Renal pelvis (tissue), 4 donors: Measurements from ENCODE around the gene KSR1. TPM values are rescaled to one million over a fixed set of nuclear protein-coding genes. Genes with fewer than 3 reads are reported as not detected.
"Not testable (repeated sequence)": the region's sequence is repeated elsewhere in the genome, so short reads cannot be mapped to it uniquely, and the experiment has no call there.

Experiments
- DNase-seq: peaks from one replicate; pipeline ENCODE4 v3.0.0-alpha.2; 2013
- polyA plus RNA-seq, 3 donors: library from polyadenylated mRNA; unstranded; fragments of 120-200 nt; gene quantifications; one replicate each; pipeline ENCODE4 v1.2.1, GENCODE V29; 2013; ENCODE audit not compliant: insufficient read length in 3 of 3

Gene KSR1
- polyA plus RNA-seq, 3 donors, result 44.8 to 79.0 (median 77.5) TPM

DNA sequence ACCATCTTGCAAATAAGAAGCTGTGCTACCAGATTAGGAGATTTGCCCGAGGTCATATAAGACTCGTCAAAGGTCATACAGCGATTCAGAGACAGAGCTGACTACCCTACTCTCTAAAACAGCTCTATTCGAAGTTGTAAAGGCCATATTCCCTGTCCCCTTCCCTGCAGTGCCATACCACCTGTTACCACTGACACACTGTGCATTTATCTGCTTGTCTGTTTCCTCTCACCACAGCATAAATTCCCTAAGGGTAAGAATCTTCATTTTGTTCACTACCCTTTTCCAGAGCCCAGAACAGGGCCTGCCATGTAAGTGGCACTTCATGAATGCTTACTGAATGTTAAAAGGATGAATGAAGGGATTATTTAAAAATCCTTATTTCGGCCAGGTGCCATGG lies 3.4 kb upstream of the KSR1 start:
- no peak for DNase-seq

DNA sequence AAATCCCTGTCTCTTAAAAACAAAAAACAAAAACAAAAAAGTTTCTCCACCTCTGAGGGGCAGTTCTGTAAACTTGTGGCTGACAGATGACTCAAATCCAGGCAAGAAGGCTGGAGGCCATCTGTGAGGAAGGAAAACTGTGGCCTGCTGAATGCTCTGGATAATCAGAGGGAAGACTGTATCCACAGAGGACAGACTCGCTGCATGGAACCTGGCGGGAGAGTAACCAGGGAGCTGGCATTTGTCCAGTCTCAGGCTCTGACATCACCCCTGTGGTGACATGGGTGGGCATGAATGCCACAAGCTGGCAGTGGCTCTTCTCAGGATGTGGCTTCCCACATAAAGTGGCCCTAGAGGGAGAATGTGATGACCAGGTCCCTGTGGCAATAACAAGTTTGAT lies 2.8 kb upstream of the KSR1 start:
- no peak for DNase-seq

DNA sequence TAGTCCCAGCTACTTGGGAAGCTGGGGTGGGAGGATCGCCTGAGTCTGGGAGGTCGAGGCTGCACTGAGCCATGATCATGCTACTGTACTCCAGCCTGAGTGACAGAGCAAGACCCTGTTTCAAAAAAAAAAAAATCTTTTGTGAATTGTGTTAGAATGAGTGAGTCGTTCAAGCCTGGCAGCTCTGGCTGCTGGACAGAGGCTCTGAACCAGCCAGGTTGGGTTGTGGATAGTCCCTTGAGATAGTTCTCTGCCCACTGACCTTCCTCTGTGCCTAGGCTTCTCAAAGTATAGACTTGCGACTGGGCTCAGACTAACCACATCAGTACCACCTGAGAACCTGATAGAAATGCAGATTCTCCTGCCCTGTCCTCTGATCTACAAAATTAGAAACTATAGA lies 2.2 kb upstream of the KSR1 start:
- no peak for DNase-seq

DNA sequence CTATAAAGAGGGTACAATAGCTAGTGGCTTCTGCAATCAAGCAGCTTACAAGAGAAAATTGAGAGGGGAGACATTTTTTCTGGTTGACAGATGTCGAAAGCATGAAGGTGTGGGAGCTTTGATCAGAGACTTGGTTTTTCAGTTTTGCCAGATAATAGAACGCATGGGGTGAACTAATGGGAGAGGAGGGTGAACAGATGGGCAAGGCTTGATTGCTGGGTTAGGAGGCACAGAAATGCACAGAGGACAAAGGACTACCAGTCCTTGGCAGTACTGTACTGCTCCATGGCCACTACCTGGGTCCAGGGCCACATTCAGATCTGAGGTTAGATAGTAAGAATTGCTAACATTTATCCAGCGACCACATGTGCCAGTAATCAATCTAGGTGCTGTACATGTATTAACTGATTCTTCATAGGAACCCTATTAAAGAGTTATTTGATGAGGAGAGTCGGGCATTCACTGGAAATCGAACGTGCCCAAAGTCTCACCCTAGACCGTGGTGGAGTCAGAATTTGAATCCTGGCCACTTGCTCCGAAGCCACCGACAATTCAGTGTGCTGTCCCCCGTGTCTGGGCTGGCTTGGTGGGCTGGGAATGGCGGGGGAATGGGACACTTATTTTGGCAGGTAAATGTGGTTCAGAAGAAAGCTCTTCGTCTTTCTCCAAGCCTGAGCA lies 873 bp upstream of the KSR1 start:
- DNase-seq, result no peak

DNA sequence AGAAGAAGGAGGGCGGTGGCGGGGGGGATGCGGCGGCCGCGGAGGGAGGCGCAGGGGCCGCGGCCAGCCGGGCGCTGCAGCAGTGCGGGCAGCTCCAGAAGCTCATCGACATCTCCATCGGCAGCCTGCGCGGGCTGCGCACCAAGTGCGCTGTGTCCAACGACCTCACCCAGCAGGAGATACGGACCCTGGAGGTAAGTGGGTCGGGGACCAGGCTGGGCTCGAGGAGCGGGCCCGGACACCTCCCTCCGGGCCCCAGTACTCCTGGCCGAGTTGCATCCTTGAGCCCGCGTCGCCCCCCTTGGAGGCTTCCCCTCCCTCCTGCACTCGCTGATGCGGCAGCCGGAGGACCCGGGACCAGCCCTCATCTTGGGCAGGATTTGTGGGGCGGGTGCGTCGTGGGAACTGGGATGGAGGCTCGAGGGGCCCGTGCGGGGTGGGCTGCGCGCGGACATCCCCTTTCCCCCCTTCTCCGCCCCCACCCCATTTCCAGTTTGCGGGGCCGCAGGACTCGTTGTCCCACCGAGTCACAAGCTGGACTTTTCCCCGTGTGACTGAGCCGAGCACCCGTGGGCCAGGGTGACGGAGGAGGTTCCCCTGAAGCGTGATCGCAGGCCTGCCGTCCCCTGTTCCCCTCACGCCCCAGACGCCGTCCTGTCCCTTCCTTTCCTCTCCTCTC lies 572 bp downstream of the KSR1 start:
- no peak for DNase-seq

DNA sequence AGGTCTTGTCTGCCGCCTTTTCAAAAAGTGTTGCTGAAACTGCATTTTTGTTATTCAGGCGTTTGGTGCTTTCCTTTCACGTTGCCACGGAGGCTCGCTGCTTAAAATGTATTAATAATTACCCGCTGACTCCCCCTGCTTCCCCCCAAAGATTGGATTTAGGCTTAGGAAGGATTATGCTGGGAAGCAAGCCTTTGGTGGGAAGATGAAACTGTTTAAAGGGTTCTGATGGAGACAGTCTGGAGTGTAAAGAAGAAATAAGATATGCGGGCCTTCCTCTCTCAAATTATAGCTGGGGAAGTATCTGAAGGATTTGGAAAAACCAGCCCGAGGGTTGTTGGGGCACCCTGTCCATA lies 1.1 kb downstream of the KSR1 start:
- DNase-seq, result no peak

DNA sequence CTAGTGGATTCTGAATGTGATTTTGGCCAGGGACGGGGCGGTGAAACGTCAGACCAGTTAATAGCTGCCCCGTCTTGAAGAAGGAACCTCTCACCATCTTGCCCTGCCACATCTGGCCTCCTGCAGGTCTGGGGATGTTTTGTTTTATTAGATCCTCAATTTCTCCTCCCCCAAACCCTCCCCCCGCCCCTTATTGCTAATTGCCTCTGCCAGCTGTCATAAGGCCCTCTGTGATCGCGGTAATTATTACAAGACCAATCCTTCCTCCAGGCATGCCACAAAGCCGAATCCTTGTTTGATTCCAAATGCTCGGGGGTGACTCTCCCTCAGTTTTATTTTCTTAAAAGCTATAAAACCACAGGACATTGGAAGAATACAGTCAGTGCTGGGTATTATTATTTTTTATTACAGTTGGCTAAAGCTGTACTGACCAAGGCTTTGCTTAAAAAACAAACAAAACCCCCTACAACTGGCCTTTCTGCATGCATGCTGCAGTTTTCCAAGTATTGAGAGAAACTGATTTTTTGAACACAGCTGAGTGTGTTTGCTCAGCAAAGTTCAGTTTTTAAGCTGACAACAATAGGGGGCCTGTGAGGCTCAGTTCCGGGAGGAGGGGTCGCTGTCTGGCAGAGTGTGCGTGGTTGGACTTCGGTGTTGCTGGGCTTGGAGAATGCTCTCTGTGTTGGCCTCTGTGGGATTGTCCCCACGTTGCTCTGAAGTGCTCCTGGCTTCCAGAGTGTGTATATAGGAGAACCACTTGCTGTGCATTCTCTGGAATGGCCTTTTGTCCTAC lies 1.7 kb downstream of the KSR1 start:
- DNase-seq, result no peak

DNA sequence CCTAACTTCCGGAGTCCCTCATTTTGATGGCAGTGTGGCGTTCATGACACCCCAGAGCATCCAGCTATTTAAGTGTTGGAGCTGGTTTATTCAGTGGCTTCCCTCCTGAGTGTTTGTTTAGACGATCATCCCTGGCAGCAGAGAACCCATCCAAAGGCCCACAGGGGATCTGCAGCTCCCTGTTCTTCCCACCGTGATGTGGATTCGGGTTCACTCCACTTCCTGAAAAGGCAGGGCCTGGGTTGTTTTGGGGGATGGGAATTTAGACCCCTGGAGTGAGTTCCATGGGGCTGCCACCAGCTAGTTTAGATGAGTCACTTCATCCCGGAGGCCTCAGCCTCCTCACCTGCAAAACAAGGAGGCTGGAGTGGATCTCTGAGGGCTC lies 2.3 kb downstream of the KSR1 start:
- no peak for DNase-seq

DNA sequence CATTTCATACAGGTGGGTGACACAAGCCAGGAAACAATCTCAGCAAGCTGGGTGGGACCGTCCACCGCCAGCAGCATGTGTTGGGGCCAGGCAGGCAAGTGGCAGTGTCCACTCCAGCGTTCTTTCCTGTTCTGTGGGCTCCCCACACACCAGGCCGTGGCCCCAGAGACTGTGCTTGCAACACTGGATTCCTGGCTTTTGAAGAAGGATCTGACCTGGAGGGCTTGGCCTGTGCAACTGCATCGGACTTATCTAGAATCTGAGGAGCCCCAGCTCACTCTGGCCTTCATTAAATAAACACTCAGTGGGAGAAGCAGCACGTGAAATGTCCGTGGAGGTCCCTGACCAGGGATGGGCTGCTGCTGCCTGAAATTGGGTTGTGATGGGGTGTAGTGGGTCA lies 3.2 kb downstream of the KSR1 start:
- no peak for DNase-seq

DNA sequence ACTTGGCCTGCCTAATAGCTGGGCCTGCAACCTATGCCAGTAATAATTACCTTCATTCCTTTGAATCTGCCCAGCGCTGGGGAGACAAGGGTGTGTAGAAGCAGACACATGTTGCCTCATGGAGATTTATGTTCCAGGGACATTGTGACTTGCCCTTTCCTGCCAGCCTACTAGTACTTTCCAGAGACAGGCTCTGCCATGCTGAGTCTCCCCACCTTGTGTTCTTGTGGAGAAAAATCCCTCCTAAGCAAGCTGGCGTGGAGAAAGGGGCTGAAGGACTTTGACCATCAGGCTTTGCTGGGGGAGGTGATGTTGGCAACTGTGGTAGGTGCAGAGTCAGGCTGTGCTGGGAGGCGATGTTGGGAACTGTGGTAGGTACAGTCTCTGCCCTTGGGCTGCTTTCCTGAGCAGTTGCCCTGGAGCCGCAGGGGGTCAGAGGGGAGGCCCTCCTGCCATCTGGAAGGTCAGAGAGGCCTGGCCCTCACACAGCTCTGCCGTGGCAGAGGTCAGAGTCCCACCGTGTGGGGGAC lies 4.0 kb downstream of the KSR1 start:
- no peak for DNase-seq

DNA sequence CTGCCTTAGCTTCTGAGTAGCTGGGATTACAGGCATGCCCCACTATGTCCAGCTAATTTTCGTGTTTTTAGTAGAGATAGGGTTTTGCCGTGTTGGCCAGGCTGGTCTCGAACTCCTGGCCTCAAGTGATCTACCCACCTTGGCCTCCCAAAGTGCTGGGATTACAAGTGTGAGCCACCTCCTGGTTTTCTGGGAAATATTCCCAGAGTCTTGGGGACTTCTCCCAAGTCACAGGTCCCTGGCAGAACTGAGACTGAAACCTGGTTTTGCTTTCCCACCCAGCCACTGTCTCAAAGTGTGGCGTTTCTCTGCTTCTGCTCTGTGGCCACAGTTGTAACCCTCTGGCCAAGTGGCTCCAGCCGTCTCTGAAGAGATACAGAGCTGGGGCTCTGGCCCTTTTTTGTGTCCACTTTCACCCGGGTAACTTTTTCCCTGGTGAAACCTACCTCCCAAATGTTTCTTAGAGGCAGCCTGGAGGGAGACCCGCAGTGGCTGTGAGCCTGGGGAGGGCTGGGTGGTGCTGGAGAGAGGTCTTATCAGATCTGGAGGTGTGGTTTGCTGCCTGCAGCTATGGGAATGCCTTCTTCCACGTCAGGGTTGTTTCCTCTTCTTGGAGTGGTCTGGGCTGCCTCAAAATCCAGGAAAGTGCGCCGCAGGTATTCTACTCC lies 5.1 kb downstream of the KSR1 start:
- no peak for DNase-seq

DNA sequence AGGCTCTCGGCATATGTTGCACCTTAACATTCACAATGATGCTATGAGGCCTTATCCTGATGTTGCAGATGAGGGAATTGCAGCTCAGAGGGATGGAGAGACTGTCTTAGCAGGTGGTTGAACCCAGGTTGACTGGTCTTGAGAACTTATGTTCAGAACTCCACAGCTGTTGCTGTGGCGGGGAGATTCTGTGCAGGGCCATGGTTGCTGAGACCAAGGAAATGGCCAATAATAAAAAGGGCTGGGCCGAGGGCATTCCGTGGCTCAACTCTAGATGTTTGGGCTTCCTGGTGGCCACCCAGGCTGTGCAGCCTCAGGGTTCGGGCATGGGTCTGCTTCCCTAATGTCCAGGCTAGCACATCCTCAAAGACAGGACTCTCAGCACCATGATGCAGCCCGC lies 5.9 kb downstream of the KSR1 start:
- no peak for DNase-seq

DNA sequence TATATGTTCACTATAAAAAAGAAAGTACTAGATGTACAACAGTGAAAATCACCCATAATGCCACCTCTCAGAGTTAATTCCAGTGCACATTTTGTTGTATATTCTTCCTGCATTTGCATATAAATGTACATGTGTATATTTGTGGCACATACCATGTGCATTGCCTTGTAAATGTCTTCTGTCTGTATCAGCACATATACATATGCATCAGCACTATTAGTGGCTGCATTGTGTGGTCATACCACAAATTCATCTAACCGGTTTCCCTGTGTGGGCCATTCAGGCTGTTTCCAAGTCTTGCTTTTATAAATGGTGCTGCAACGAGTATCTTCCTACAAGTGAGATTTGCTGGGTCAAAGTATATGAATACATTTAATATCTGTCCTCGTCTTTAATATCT lies 6.5 kb downstream of the KSR1 start:
- DNase-seq, result no peak

DNA sequence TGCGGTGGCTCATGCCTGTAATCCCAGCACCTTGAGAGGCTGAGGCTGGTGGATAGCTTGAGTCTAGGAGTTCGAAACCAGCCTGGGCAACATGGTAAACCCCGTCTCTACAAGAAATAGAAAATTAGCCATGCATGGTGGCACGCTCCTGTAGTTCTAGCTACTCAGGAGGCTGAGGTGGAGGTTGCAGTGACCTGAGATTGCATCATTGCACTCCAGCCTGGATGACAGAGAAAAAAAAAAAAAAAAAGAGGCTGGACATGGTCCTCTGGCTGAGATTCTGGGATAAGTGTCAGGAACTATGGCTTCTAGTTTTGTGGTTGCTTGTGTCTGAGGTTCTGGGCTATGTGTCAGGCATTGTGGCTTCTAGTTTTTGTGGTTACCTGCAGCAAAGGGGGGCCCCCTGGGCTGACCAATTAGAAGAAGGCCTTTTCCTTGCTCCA lies 7.0 kb downstream of the KSR1 start:
- DNase-seq, result no peak

DNA sequence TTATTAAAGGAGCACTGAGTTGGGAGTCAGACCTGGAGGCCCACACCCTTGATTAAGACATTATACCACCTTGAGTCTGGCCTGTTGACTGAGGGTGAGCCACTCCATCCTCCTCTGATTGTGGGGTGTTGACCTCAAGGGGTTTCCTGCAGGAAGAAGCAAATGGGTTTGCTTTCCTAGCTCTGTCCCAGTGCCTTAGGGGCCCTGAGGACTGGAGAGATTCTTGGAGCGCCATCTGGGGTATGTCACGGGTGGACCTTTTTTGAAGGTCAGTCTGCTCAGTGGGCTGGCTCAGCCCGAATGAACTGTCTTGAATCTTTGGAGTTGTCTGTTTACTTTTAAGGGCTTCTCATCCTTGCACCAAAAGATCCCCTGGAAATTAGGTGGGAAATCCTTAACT lies 7.8 kb downstream of the KSR1 start:
- not testable (repeated sequence) for DNase-seq

DNA sequence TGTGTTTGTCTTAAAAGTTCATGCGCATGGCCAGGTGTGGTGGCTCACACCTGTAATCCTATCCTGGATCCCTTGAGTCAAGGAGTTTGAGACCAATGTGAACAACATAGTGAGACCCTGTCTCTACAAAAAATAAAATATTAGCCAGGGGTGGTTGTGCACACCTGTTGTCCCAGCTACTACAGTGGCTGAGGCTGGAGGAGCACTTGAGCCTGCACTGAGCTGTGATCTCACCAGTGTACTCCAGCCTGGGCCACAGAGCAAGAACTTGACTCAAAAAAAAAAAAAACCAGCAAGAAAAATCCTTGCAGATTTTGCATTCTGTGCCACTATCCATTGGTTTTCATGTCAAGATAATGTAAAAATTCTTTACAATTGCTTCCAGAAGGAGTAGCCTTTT lies 8.2 kb downstream of the KSR1 start:
- no peak for DNase-seq

DNA sequence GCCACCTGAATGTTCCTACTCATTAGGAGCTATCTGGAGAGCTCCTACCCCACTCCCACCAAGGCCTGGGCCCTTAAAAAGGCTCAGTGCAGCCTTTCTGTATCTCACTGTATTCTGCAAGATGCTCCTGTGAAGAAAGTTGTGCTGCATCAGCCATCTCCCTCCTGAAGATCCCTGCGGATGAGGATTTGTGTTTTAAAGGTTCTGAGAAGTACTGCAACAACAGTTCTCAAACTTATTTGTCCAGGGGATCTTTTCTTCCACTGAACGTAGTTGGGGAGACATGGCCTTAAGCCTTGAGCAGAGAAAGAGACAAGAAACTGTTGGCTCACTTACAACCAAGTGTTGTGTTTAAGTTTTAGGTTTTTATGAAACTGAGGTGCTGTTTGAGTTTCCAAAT lies 9.6 kb downstream of the KSR1 start:
- DNase-seq, result not testable (repeated sequence)

DNA sequence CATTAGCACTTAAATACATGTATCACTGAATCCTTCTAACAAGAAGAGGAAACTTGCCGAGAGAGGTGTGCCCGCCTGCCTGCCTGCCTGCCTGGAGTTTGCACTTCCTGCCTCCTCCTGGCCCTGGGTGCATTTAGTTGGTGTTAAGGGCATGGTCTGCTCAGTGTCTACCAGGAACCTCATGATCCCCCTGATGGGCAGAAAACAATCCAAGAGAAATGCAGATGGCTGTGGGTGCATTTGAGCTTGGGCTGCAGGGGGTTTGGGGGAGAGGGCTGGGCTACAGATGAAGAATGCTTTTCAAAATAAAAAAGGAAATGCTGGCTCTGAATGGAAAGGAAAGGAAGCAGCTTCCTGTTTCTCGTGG lies 10.1 kb downstream of the KSR1 start:
- DNase-seq, result no peak

DNA sequence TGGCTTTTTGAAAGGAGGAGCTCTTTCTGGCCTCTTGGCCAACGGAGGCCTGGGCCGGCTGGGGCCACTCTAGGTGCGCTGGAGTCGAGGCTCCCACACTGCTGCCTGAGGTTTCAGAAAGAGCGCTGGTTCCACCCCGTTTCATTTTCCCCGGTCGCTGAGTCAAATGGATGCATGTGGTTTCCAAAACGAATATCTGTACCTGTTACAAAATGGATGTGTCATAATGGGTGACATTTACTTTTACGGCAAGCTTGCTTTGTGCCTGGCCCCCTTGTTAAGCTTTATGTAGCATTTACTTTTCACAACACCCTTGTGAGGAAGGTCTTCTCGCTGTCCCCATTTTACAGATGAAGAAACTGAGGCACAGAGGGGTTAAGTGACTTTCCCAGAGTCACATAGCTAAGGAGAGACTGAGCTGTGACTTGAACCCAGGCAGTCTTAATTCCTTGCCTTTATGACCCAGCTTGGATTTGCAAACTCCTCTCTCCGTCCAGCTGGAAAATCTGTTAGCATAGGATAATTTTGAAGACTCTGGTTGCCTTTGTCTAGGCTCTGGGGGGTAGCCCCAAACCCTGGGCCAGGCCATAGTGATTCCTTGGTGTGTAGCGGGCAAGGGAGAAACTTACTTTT lies 10.6 kb downstream of the KSR1 start:
- DNase-seq, result no peak

DNA sequence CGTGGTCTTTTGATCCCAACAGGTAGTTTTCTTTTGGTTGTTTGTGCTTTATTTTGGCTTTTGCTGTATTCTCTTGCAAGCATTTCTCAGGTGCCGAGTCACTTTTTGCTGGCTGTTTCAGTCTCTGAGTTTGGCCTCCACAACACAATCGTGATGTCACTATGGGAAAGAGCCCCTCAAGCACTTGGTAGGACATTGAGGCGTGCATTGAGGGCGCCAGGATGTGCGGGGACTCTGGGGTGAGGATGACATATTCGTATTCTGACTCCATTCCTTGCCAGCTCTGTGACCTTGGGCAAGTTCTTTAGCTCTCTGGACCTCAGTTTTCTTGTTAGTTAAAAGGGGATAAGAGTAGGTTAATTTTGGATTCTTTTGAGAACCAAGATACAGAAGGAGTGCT lies 13.0 kb downstream of the KSR1 start:
- no peak for DNase-seq

DNA sequence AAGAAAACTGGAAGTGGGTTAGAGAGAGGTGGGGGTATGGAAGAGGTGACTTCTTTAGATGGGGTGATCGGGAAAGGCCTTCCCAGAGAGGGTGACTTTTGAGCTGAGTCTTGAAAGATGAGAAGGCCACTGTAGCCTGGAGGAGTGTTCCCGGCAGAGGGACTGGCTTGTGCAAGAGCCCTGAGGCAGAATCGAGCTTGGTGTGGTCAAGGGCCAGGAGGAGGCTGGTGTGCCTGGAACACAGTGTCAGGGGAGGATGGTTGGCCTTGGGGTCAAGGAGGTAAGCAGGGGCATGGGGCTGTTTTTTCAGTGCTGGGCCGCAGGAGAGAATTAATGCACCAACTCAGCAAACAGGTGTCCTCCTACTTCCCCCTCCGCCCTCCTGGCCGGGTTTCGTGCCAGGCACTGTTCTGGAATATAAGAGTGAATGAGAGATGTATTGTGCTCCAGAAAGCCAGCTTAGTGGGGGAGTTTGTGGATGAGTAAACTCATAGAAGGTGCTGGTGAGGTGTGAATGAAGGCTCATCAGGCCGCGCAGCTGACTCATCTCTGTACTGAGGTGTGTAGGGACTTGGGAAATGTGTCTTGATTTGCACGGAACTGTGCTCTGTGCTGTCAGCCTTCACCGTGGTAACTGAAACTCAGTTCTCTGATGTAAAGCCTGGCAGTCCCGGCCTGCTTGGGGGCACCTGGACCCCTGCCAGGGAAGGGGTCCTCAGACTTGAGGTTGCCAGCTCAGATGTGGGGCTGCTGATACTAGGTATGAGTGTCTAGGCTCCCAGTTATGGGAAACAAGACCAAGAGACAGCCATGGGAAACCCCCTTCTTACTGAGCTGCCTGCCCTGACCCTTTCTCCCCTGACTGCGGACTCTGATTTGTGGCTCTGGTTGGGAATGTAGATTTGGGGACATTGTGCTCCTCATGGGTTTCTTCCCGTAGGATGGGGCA lies 15.3 kb downstream of the KSR1 start:
- no peak for DNase-seq
